Measurements from ENCODE around the gene C10orf71. TPM values are rescaled to one million over a fixed set of nuclear protein-coding genes. Genes with fewer than 3 reads are reported as not detected.

Gene C10orf71
- total RNA-seq, 2 donors from 2014 or later = 0.15 TPM; not detected in 1

- no peaks in the 10 kb centered on the region for H3K27me3 Mint-ChIP-seq (ENCODE audit: insufficient read depth)
- no peaks in the 10 kb centered on the region for H3K4me1 Mint-ChIP-seq
- TF ChIP-seq, protein P1, sequence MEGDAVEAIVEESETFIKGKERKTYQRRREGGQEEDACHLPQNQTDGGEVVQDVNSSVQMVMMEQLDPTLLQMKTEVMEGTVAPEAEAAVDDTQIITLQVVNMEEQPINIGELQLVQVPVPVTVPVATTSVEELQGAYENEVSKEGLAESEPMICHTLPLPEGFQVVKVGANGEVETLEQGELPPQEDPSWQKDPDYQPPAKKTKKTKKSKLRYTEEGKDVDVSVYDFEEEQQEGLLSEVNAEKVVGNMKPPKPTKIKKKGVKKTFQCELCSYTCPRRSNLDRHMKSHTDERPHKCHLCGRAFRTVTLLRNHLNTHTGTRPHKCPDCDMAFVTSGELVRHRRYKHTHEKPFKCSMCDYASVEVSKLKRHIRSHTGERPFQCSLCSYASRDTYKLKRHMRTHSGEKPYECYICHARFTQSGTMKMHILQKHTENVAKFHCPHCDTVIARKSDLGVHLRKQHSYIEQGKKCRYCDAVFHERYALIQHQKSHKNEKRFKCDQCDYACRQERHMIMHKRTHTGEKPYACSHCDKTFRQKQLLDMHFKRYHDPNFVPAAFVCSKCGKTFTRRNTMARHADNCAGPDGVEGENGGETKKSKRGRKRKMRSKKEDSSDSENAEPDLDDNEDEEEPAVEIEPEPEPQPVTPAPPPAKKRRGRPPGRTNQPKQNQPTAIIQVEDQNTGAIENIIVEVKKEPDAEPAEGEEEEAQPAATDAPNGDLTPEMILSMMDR (conservative IDR thresholded peaks at IDR 0.05) = no peak
- 92 to 100% methylated on average over 3 of the region's 3 CpGs for WGBS, 2 experiments (ENCODE audit: insufficient coverage in 1 of 2, insufficient read length in 1 of 2)
- H3K9me3 Mint-ChIP-seq = no peaks in the 10 kb centered on the region
- no peak overlapping the region for H3K4me3 ChIP-seq (ENCODE audit: low read length)
- no peaks in the 10 kb centered on the region for H3K9me3 ChIP-seq (ENCODE audit: control insufficient read depth, low read length)
- no peak overlapping the region for H3K4me3 Mint-ChIP-seq
- H3K27ac Mint-ChIP-seq = no peak overlapping the region
- no peak overlapping the region for H3K9ac ChIP-seq (ENCODE audit: extremely low read depth, low read length, poor library complexity, severe bottlenecking)
- no peaks in the 10 kb centered on the region for H3K36me3 Mint-ChIP-seq (ENCODE audit: low read depth)
- DNase-seq = no peak
- H3K27me3 ChIP-seq (ENCODE audit: control insufficient read depth, insufficient read depth, low read length, poor library complexity, severe bottlenecking) = no peaks in the 10 kb centered on the region
- H3K4me1 ChIP-seq (ENCODE audit: control insufficient read depth, insufficient read depth, low read length) = no peaks in the 10 kb centered on the region
- no peaks in the 10 kb centered on the region for H3K36me3 ChIP-seq (ENCODE audit: control insufficient read depth, insufficient read depth, low read length)
- no peak overlapping the region for H3K27ac ChIP-seq (ENCODE audit: low read depth, low read length)
Measured at GRCh38 chr10:49354593-49354992, 55.6 kb downstream of the C10orf71 start.

DNA sequence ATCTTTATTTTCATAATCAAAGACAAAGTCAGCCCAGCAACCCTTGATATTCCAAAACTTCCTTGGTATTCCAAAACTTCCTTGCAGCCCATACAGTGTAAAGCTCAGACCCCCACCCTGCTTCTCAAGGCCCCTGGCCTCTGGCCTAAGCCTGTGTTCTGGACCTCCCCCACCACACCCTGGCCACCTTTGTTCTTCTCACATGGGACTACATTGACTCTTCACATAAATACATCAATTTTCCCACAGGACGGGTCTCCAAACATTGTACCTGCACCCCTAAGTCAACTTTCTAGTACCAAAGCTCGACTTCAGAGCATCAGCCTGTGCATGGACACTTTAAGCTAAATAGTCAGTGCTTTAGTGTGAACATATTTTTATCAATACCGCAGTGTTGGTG, 56.3 kb downstream of the C10orf71 start:
- Histone ChIP-seq H3K9ac (ENCODE audit: extremely low read depth, low read length, poor library complexity, severe bottlenecking) (no peak overlapping the region), H3K4me1 (ENCODE audit: control insufficient read depth, insufficient read depth, low read length) (no peaks in the 10 kb centered on the region), H3K9me3 (ENCODE audit: control insufficient read depth, low read length) (no peaks in the 10 kb centered on the region), H3K27me3 (ENCODE audit: control insufficient read depth, insufficient read depth, low read length, poor library complexity, severe bottlenecking) (no peaks in the 10 kb centered on the region), H3K36me3 (ENCODE audit: control insufficient read depth, insufficient read depth, low read length) (no peaks in the 10 kb centered on the region), H3K4me3 (ENCODE audit: low read length) (no peak overlapping the region), H3K27ac (ENCODE audit: low read depth, low read length) (no peak overlapping the region)
- Mint-ChIP-seq H3K27me3 (ENCODE audit: insufficient read depth) (no peaks in the 10 kb centered on the region), H3K36me3 (ENCODE audit: low read depth) (no peaks in the 10 kb centered on the region), H3K4me3 (no peak overlapping the region), H3K4me1 (peaks cover 4% of the 10 kb centered on the region), H3K9me3 (no peaks in the 10 kb centered on the region), H3K27ac (no peak overlapping the region)
- DNase-seq = no peak
- TF ChIP-seq, protein P1 (conservative IDR thresholded peaks at IDR 0.05) = no peak
- WGBS, 2 experiments (ENCODE audit: insufficient coverage in 1 of 2, insufficient read length in 1 of 2) = 85 to 94% methylated on average over 2 to 3 of the region's 3 CpGs

DNA sequence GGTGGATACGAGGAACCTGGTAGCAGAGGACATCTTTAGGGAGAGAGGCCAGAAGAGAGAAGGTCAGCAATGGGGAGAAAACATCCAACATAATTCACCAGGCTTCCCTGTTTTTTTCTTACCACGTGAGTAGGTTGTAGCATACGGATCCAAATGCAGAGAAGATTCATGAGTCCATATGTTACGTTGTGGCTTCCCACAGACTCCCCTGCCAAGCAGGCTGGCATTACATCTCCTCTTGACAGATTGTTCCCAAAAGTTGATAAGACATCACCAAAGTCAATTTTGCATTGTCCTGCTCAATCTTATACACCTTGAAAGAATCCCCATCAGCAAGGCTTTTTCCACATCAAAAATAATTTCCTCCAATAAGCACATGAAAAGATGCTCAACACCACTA, 57.2 kb downstream of the C10orf71 start:
- peaks cover 4% of the 10 kb centered on the region for H3K4me1 Mint-ChIP-seq
- TF ChIP-seq, protein P1 (conservative IDR thresholded peaks at IDR 0.05) = no peak
- 94 to 95% methylated on average over 3 to 4 of the region's 4 CpGs for whole genome bisulfite sequencing, 2 experiments (ENCODE audit: insufficient coverage in 1 of 2, insufficient read length in 1 of 2)
- DNase-seq = no peak
- Histone ChIP-seq H3K27me3 (ENCODE audit: control insufficient read depth, insufficient read depth, low read length, poor library complexity, severe bottlenecking) (no peaks in the 10 kb centered on the region), H3K9me3 (ENCODE audit: control insufficient read depth, low read length) (no peaks in the 10 kb centered on the region), H3K4me3 (ENCODE audit: low read length) (no peak overlapping the region), H3K9ac (ENCODE audit: extremely low read depth, low read length, poor library complexity, severe bottlenecking) (no peak overlapping the region), H3K36me3 (ENCODE audit: control insufficient read depth, insufficient read depth, low read length) (no peaks in the 10 kb centered on the region), H3K4me1 (ENCODE audit: control insufficient read depth, insufficient read depth, low read length) (no peaks in the 10 kb centered on the region), H3K27ac (ENCODE audit: low read depth, low read length) (no peak overlapping the region)
- H3K27ac Mint-ChIP-seq = no peak overlapping the region
- H3K36me3 Mint-ChIP-seq (ENCODE audit: low read depth) = no peaks in the 10 kb centered on the region
- no peak overlapping the region for H3K4me3 Mint-ChIP-seq
- no peaks in the 10 kb centered on the region for H3K27me3 Mint-ChIP-seq (ENCODE audit: insufficient read depth)
- no peaks in the 10 kb centered on the region for H3K9me3 Mint-ChIP-seq

Data from endodermal cell (in vitro differentiated cells).